LHCN-M2 (cell line): ENCODE results near the gene AP3S2. TPM values are rescaled to one million over a fixed set of nuclear protein-coding genes. Genes with fewer than 3 reads are reported as not detected.

Experiments used
- DNase-seq: peaks from one replicate; pipeline ENCODE4 v3.0.0-alpha.2; 2012; ENCODE audit warnings: low read depth
- total RNA-seq: library from RNA; depleted of rRNA; stranded (reverse); fragments of >200 nt; gene quantifications from 2 replicates; pipeline ENCODE4 v1.2.3, GENCODE V29; 2014; rRNA removed

The AP3S2 gene
- total RNA-seq, 1 experiment from 2014 or later: 56.6 TPM

DNA sequence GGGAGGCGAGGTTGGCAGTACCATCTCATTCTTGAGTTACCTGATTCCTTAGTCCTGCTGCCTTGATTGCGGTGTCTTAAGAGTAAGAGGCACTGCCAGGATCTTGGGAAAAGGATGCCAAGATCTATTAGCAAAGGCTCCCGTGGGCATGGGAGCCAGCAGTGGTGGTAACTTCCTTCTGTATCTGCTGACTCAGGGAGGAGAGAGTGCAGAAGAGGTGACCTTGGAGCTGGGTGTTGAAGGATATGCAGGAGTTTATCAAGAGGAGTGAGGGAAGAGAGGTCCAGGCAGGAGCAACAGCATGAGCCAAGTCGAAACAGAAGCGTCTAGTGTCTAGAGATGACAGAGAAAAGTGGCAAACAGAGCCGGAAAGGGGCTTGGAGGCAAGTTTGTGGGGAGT, 113.2 kb downstream of the AP3S2 start:
- no peak for DNase-seq

Other genes with a start within 250 kb of the AP3S2 start
- 11.1 and 14.1 TPM in 2 replicates for gene KIF7, start 238.5 kb downstream of the AP3S2 start, total RNA-seq
- 0.06 TPM in 1 of 2 replicates, not detected in the other for gene PLIN1, start 214.6 kb downstream of the AP3S2 start, total RNA-seq
- gene PEX11A, start 203.2 kb downstream of the AP3S2 start, total RNA-seq: 3.5 and 6.0 TPM in 2 replicates
- not detected in 2 replicates for gene WDR93, start 203.2 kb downstream of the AP3S2 start, total RNA-seq
- 0.17 TPM in 1 of 2 replicates, not detected in the other for gene MESP1, start 142.7 kb downstream of the AP3S2 start, total RNA-seq
- 0.06 and 0.45 TPM in 2 replicates for gene MESP2, start 117.7 kb downstream of the AP3S2 start, total RNA-seq
- 61.8 and 73.4 TPM in 2 replicates for gene ANPEP, start 79.1 kb downstream of the AP3S2 start, total RNA-seq
- gene ARPIN, start 19.0 kb upstream of the AP3S2 start, total RNA-seq: 10.9 and 14.3 TPM in 2 replicates
- 8.8 and 13.1 TPM in 2 replicates for gene ZNF710, start 107.3 kb upstream of the AP3S2 start, total RNA-seq
- 62.7 and 70.3 TPM in 2 replicates for gene IDH2, start 208.5 kb upstream of the AP3S2 start, total RNA-seq